ENCODE data around the gene GDF11.

- TF ChIP-seq POLR2A (IDR thresholded peaks at IDR 0.05; ENCODE audit: low read depth, low read length), result no peak
- TF ChIP-seq RFX5 (IDR thresholded peaks at IDR 0.05; ENCODE audit: low read depth, low read length), result no peak
Measured at GRCh38 chr12:55706568-55707218, 36.2 kb upstream of the GDF11 start.

Measured in IMR-90 (cell line).